OCI-LY7 (cell line): Measurements from ENCODE around the gene LGALS8. TPM values are rescaled to one million over a fixed set of nuclear protein-coding genes. Genes with fewer than 3 reads are reported as not detected.

ENCODE experiments used
- BruUV-seq: library from RNA; stranded (reverse); fragments of 400-500 nt; replicated peaks from 2 replicates; lab custom pipeline; 2021; lab: Mats Ljungman, UMichigan
- CTCF ChIA-PET: fragments of 300-600 bp; sonication (Branson Sonifier 250); formaldehyde crosslinking; loops from one replicate; lab custom pipeline; 2022; ENCODE audit warnings: antibody characterized with exemption; ENCODE audit not compliant: unreplicated experiment; lab: Charles Lee
- POLR2A ChIA-PET: fragments of 300-600 bp; sonication (Branson Sonifier 250); formaldehyde crosslinking; loops from one replicate; lab custom pipeline; 2022; ENCODE audit warnings: antibody characterized with exemption; lab: Charles Lee
- DNase-seq: peaks from one replicate; pipeline ENCODE4 v3.0.0-alpha.2; 2015; ENCODE audit warnings: low spot score
- H2AFZ ChIP-seq: fragments of 200-600 bp; sonication (generic), shearing (Covaris generic); 2 replicates; pipeline ENCODE4 v1.6.1; 2014; ENCODE audit warnings: mild to moderate bottlenecking, antibody characterized with exemption, low read length, moderate library complexity
- H3K27ac ChIP-seq: fragments of 200-600 bp; sonication (generic); 2 replicates; pipeline ENCODE4 v1.5.1; 2014; ENCODE audit warnings: mixed run types, low read depth, mild to moderate bottlenecking, moderate library complexity, low read length, inconsistent platforms; ENCODE audit not compliant: poor library complexity, severe bottlenecking
- H3K36me3 ChIP-seq: fragments of 200-600 bp; sonication (generic); 2 replicates; pipeline ENCODE4 v1.6.1; 2014; ENCODE audit warnings: mild to moderate bottlenecking, antibody characterized with exemption, low read length, moderate library complexity, mixed read lengths; ENCODE audit not compliant: insufficient read depth
- H3K4me1 ChIP-seq: fragments of 200-600 bp; sonication (generic); 2 replicates; pipeline ENCODE4 v1.5.1; 2014; ENCODE audit warnings: mild to moderate bottlenecking, low read length; ENCODE audit not compliant: insufficient read depth, poor library complexity, severe bottlenecking
- H3K4me2 ChIP-seq: fragments of 200-600 bp; sonication (generic); 2 replicates; pipeline ENCODE4 v1.6.1; 2014; ENCODE audit warnings: mild to moderate bottlenecking, low read length
- H3K4me3 ChIP-seq: fragments of 200-600 bp; sonication (generic); 2 replicates; pipeline ENCODE4 v1.5.1; 2014; ENCODE audit warnings: mild to moderate bottlenecking, low read depth, low read length; ENCODE audit not compliant: poor library complexity, severe bottlenecking
- H3K79me2 ChIP-seq: fragments of 200-600 bp; sonication (generic); 2 replicates; pipeline ENCODE4 v1.6.1; 2016; ENCODE audit warnings: low read depth, mild to moderate bottlenecking, low read length, moderate library complexity, mixed read lengths; ENCODE audit not compliant: insufficient read depth
- H3K9me2 ChIP-seq: fragments of 200-600 bp; sonication (generic); 2 replicates; pipeline ENCODE4 v1.6.1; 2016; ENCODE audit warnings: mild to moderate bottlenecking, low read length, mixed read lengths; ENCODE audit not compliant: insufficient read depth
- H3K9me3 ChIP-seq: fragments of 200-600 bp; sonication (generic); 2 replicates; pipeline ENCODE4 v1.6.1; 2014; ENCODE audit warnings: mild to moderate bottlenecking, mixed run types, low read length, mixed read lengths
- H4K20me1 ChIP-seq: fragments of 200-600 bp; sonication (generic); 2 replicates; pipeline ENCODE4 v1.6.1; 2014; ENCODE audit warnings: mild to moderate bottlenecking, antibody characterized with exemption, low read length, moderate library complexity, mixed read lengths; ENCODE audit not compliant: insufficient read depth
- CTCF ChIP-seq: fragments of 200-600 bp; sonication (generic); conservative IDR thresholded peaks from 2 replicates; pipeline ENCODE4 v1.5.1; 2014; ENCODE audit warnings: mild to moderate bottlenecking, antibody characterized with exemption, low read length, moderate library complexity, mixed read lengths
- EZH2phosphoT487 ChIP-seq: fragments of 200-600 bp; sonication (generic); IDR thresholded peaks from 2 replicates; pipeline ENCODE4 v1.6.1; 2018; ENCODE audit warnings: low read depth, borderline replicate concordance, mild to moderate bottlenecking, mixed run types, antibody characterized with exemption, low read length, moderate library complexity, mixed read lengths
- intact Hi-C: fragments of 100-400 bp; cut with micrococcal nuclease; formaldehyde crosslinking; loops from one replicate; pipeline ENCODE4 v1.10.0; 2022; ENCODE audit not compliant: unreplicated experiment
- total RNA-seq, 2 experiments: library from RNA; depleted of rRNA in 1 of 2; stranded (reverse); fragments of >200 nt in 1 of 2; shearing (Covaris generic) in 1 of 2; gene quantifications; 2 replicates each; pipeline ENCODE4 v1.2.3, GENCODE V29; 2014 to 2022

The LGALS8 gene
- total RNA-seq, 2 experiments from 2014 or later, result not detected

- H3K27ac ChIP-seq, result no peak overlapping the region
- H3K4me2 ChIP-seq, result no peak overlapping the region
- H2AFZ ChIP-seq, result no peak overlapping the region
- TF ChIP-seq EZH2phosphoT487 (no peak), CTCF (no peak)
- ChIA-PET POLR2A (interaction anchor here (0.5 to 0.6 kb wide), 3 partner anchors 33 to 146 kb away, joined by 3 read pairs; no protein-coding TSS in a partner anchor), CTCF (no interaction called here)
- no peaks in the 10 kb centered on the region for H4K20me1 ChIP-seq
- no peak overlapping the region for H3K4me3 ChIP-seq
- no peaks in the 10 kb centered on the region for H3K9me2 ChIP-seq
- intact Hi-C loops, result no loop called here
- no TSS peak for BruUV-seq
- H3K36me3 ChIP-seq, result no peaks in the 10 kb centered on the region
- no peak for DNase-seq
- no peaks in the 10 kb centered on the region for H3K79me2 ChIP-seq
- H3K4me1 ChIP-seq, result no peaks in the 10 kb centered on the region
- no peaks in the 10 kb centered on the region for H3K9me3 ChIP-seq
These were observed 29.0 kb upstream of the LGALS8 start for GRCh38 chr1:236494586-236495466.

GRCh38 chr1:236495467-236496112 lies 28.2 kb upstream of the LGALS8 start:
- no TSS peak for BruUV-seq

More at GRCh38 chr1:236495467-236496112, 28.2 kb upstream of the LGALS8 start:
- Histone ChIP-seq H3K9me3 (no peaks in the 10 kb centered on the region), H3K79me2 (no peaks in the 10 kb centered on the region), H3K4me1 (no peaks in the 10 kb centered on the region), H3K36me3 (no peaks in the 10 kb centered on the region), H2AFZ (no peak overlapping the region), H3K4me2 (no peak overlapping the region), H3K4me3 (no peak overlapping the region), H3K27ac (no peak overlapping the region), H3K9me2 (no peaks in the 10 kb centered on the region), H4K20me1 (no peaks in the 10 kb centered on the region)
- DNase-seq, result no peak
- intact Hi-C loops, result no loop called here
- TF ChIP-seq EZH2phosphoT487, result no peak
- TF ChIP-seq CTCF, result no peak
- CTCF ChIA-PET, result no interaction called here
- POLR2A ChIA-PET, result interaction anchor here (0.6 kb wide), 1 partner anchor 147 kb away, joined by 3 read pairs; no protein-coding TSS in a partner anchor
